Measurements from ENCODE around the gene ZNF862. TPM values are rescaled to one million over a fixed set of nuclear protein-coding genes. Genes with fewer than 3 reads are reported as not detected.

Gene ZNF862
- total and polyA plus RNA-seq, 2 of the 8 experiments (the other 6 are each of a cell fraction or from before 2014, with no cell fraction given): 1.8 to 3.9 TPM

DNA sequence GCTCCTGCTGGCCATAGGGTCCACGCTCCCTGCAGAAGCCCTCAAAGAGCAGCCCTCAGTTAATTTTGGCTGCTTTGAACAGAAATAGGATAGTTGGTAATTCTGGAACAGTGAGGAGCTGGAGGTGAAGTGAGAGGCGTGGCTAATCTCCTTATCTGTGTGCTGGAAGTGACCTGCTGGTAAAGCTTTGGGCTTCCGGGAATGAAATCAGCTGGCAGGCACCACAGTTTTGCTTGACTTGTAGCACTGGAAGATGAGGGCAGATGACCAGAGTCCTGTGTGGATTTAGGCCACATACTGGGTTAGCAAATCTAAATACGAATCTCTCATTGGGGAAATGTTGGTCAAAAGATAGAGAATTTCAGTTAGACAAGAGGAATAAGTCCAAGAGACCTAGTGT, 45.8 kb downstream of the ZNF862 start (continued):
- TF ChIP-seq, protein P1, sequence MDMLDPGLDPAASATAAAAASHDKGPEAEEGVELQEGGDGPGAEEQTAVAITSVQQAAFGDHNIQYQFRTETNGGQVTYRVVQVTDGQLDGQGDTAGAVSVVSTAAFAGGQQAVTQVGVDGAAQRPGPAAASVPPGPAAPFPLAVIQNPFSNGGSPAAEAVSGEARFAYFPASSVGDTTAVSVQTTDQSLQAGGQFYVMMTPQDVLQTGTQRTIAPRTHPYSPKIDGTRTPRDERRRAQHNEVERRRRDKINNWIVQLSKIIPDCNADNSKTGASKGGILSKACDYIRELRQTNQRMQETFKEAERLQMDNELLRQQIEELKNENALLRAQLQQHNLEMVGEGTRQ (IDR thresholded peaks at IDR 0.05; ENCODE audit: low read length): no peak
- no peak for TF ChIP-seq SP2 (IDR thresholded peaks at IDR 0.05; ENCODE audit: low read length)
